Heart left ventricle (tissue), 16 donors: ENCODE results near the gene LGALS13. TPM values are rescaled to one million over a fixed set of nuclear protein-coding genes. Genes with fewer than 3 reads are reported as not detected.

Experiments
- ATAC-seq, 4 donors: fragments of 200-7000 bp; cut with Tn5 transposase; one replicate each; pipeline ENCODE4 v1.9.1; 2020 to 2022; ENCODE audit warnings: moderate library complexity in 4 of 4, mild to moderate bottlenecking in 3 of 4, moderate number of reproducible peaks in 1 of 4
- DNase-seq, 5 donors: peaks; one replicate each; pipeline ENCODE4 v3.0.0-alpha.2; 2020
- H3K27ac ChIP-seq, 12 donors: fragments of 200-600 bp; sonication (generic) in 4 of 12; one replicate each; pipeline versions ENCODE4 v1.5.0 to v1.8.0; 2016 to 2022; ENCODE audit warnings: mild to moderate bottlenecking in 2 of 12
- H3K27me3 ChIP-seq, 9 donors: fragments of 200-600 bp; sonication (generic) in 2 of 9; one replicate each; pipeline versions ENCODE4 v1.5.1 to v1.8.0; 2016 to 2022; ENCODE audit warnings: mild to moderate bottlenecking in 3 of 9
- H3K36me3 ChIP-seq, 9 donors: fragments of 200-600 bp; sonication (generic) in 2 of 9; one replicate each; pipeline versions ENCODE4 v1.5.0 to v1.8.0; 2018 to 2022; ENCODE audit warnings: mild to moderate bottlenecking in 2 of 9
- H3K4me1 ChIP-seq, 12 donors: fragments of 200-600 bp; sonication (generic) in 4 of 12; one replicate each; pipeline versions ENCODE4 v1.5.0 to v1.8.0; 2016 to 2022; ENCODE audit warnings: mild to moderate bottlenecking in 3 of 12
- H3K4me3 ChIP-seq, 12 donors: fragments of 200-600 bp; sonication (generic) in 4 of 12; one replicate each; pipeline versions ENCODE4 v1.5.0 to v1.8.0; 2017 to 2022; ENCODE audit warnings: mild to moderate bottlenecking in 9 of 12, moderate library complexity in 4 of 12
- H3K9me3 ChIP-seq, 12 donors: fragments of 200-600 bp; sonication (generic) in 4 of 12; one replicate each; pipeline versions ENCODE4 v1.5.0 to v1.8.0; 2016 to 2022; ENCODE audit warnings: mild to moderate bottlenecking in 1 of 12
- POLR2A ChIP-seq, 2 donors: fragments of 450-650 bp; IDR thresholded peaks; one replicate each; pipeline ENCODE4 v1.6.1; 2017; ENCODE audit warnings: antibody characterized with exemption in 2 of 2, mild to moderate bottlenecking in 2 of 2, moderate library complexity in 2 of 2
- whole genome bisulfite sequencing, 4 donors: extraction: QIAGEN DNeasy Blood & Tissue Kit in 2 of 4; methylation state at CpG; one replicate each; pipeline versions ENCODE4 v1.1.5 to v1.1.7; 2013 to 2018; 5-methylcytosine and 5-hydroxymethylcytosine counted together
- intact Hi-C, 10 donors: fragments of 100-400 bp; cut with DNase I; formaldehyde crosslinking; loops; one replicate each; pipeline versions ENCODE4 v1.11.1 to v1.14.2; 2022
- long read RNA-seq, 3 donors: library from polyadenylated mRNA; unstranded; transcript quantifications; one replicate each; pipeline ENCODE4 v2.0.0, GENCODE V29; 2020 to 2021
- polyA plus RNA-seq, 2 donors: library from polyadenylated mRNA; stranded (reverse); fragments of 200-250 nt; gene quantifications; one replicate each; pipeline ENCODE4 v1.2.3, GENCODE V29; 2013
- total RNA-seq, 9 donors: library from RNA; depleted of rRNA in 2 of 9; stranded (reverse); fragments of >200 nt in 2 of 9; fragmentation: NEBNext Ultra II Directional in 3 of 9; extraction: Animal tissue kit (Norgen Biotek cat#: 25700) in 3 of 9; gene quantifications; one replicate each; pipeline versions ENCODE4 v1.1.0 to v1.2.4, GENCODE V29; 2016 to 2023
- TF ChIP-seq, protein P1 (sequence below), 12 donors: fragments of 200-600 bp; sonication (generic) in 4 of 12; IDR thresholded peaks; one replicate each; pipeline versions ENCODE4 v1.5.0 to v1.8.0; 2018 to 2022; ENCODE audit warnings: antibody characterized with exemption in 12 of 12, mild to moderate bottlenecking in 5 of 12
- donor health status: ischemic (EF 13 %, LVEDD 7.1; RV severe dilation, severe dysfunction).
- donor health status: healthy with polysubstance abuse.
- donor health status: DM: no; HTN: yes; CAD: no.
- donor health status: DM: no; HTN: no; CAD: no.
- donor health status: ischemic (EF 25% LVEDD 6.9; RV normal size, moderate dysfunction).
- donor health status: ischemic (EF 25% LVEDD 5.7; RV mildly dilated, moderate dysfunction).
- donor health status: healthy.
- donor health status: DM: yes; HTN: yes; CAD: no.
- donor health status: ischemic (EF 35%, LVEDD 5.7; RV mildly dilated, moderate dysfunction).
- donor health status: nonischemic (EF 11% LVEDD 7.7; RV severe dilation, severe dysfunction).
- donor health status: DM: yes; HTN: yes; CAD: no.
- donor health status: PGD.
- donor health status: ischemic (EF 29% LVEDD 5.4; RV normal size, mild dysfunction).
- donor health status: nonischemic (EF 23%, LVEDD 6.1; RV moderate dilation, normal function).

LGALS13 gene
- total RNA-seq (not detected), polyA plus RNA-seq (not detected)
- long read RNA-seq, donor 1, result 0 reads
- long read RNA-seq, donor 2, result 0 reads
- long read RNA-seq, donor 3, result 0 reads

- DNase-seq (no peak), ATAC-seq (no peak)
- intact Hi-C loops, result no loop called here
- WGBS, 4 donors, result 27 to 30% (median 27%) methylated on average over 4 to 5 of the region's 5 CpGs
- Histone ChIP-seq H3K9me3 (peaks cover 0 to 13% (median 0%) of the 10 kb centered on the region in 12 donors), H3K27ac (no peak within 1 kb of the TSS), H3K27me3 (peaks cover 0 to 15% (median 0%) of the 10 kb centered on the region in 9 donors), H3K4me1 (no peaks in the 10 kb centered on the region), H3K36me3 (no peaks in the 10 kb centered on the region), H3K4me3 (no peak within 1 kb of the TSS)
- TF ChIP-seq, protein P1, sequence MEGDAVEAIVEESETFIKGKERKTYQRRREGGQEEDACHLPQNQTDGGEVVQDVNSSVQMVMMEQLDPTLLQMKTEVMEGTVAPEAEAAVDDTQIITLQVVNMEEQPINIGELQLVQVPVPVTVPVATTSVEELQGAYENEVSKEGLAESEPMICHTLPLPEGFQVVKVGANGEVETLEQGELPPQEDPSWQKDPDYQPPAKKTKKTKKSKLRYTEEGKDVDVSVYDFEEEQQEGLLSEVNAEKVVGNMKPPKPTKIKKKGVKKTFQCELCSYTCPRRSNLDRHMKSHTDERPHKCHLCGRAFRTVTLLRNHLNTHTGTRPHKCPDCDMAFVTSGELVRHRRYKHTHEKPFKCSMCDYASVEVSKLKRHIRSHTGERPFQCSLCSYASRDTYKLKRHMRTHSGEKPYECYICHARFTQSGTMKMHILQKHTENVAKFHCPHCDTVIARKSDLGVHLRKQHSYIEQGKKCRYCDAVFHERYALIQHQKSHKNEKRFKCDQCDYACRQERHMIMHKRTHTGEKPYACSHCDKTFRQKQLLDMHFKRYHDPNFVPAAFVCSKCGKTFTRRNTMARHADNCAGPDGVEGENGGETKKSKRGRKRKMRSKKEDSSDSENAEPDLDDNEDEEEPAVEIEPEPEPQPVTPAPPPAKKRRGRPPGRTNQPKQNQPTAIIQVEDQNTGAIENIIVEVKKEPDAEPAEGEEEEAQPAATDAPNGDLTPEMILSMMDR (IDR thresholded peaks at IDR 0.05), result no peak
- TF ChIP-seq POLR2A (IDR thresholded peaks at IDR 0.05), result no peak
These were observed at the start of gene LGALS13 for GRCh38 chr19:39602224-39602623. Gene LGALS13, plus strand, starts transcription at chr19:39602524. Its CDS starts 45 bp downstream, at chr19:39602569.

- no peaks in the 10 kb centered on the region for H3K27me3 ChIP-seq
- H3K36me3 ChIP-seq, result no peaks in the 10 kb centered on the region
- no peak overlapping the region for H3K4me3 ChIP-seq
- H3K27ac ChIP-seq, result no peak overlapping the region
- DNase-seq (no peak), ATAC-seq (no peak)
- H3K4me1 ChIP-seq, result peaks cover 0 to 43% (median 0%) of the 10 kb centered on the region in 12 donors
- 55 to 66% (median 60%) methylated on average over 7 of the region's 7 CpGs for WGBS, 4 donors
- H3K9me3 ChIP-seq, result no peaks in the 10 kb centered on the region
- intact Hi-C loops, result loop anchor here (2.0 to 10.0 kb wide), 6 partner anchors 119 to 412 kb away; partner anchors contain the start of gene FBL (in 3 of the 10)
- TF ChIP-seq, protein P1 (IDR thresholded peaks at IDR 0.05), result no peak
- no peak for TF ChIP-seq POLR2A (IDR thresholded peaks at IDR 0.05)
These were observed 49.2 kb upstream of the LGALS13 start for GRCh38 chr19:39553082-39553652.

GRCh38 chr19:39554701-39555311, 47.5 kb upstream of the LGALS13 start:
- Histone ChIP-seq H3K36me3 (no peaks in the 10 kb centered on the region), H3K27me3 (no peaks in the 10 kb centered on the region), H3K4me1 (peaks cover 0 to 56% (median 0%) of the 10 kb centered on the region in 12 donors), H3K9me3 (no peaks in the 10 kb centered on the region), H3K27ac (no peak overlapping the region), H3K4me3 (no peak overlapping the region)
- intact Hi-C loops, result loop anchor here in 9 of 10 donors (5.0 to 10.0 kb wide), 5 partner anchors 117 to 410 kb away; partner anchors contain the start of gene FBL (in 3 of the 9)
- no peak for DNase-seq
- TF ChIP-seq, protein P1 (IDR thresholded peaks at IDR 0.05), result no peak
- TF ChIP-seq POLR2A (IDR thresholded peaks at IDR 0.05), result no peak
- WGBS, 4 donors, result 65 to 73% (median 67%) methylated on average over 4 of the region's 4 CpGs
- no peak for ATAC-seq

DNA sequence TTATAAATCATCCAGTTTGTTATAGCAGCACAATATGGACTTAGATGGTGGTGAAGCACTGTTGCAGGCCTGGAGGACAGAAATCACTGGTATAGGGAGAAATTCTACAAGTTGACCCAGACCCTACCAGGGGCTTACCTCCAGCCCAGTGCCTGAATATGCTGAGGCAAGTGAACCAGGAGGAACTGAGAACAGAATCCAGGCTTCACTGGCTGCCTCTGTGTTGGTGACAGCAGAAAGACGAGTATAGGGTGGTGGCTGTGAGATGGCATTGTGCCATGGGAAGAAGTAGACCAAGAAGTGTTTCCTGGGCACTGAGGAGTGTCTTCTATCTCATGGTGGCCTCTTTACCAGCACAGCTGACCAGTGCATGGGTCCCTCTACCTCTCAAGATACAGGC, 46.4 kb upstream of the LGALS13 start:
- Histone ChIP-seq H3K27ac (no peak overlapping the region), H3K9me3 (no peaks in the 10 kb centered on the region), H3K27me3 (no peaks in the 10 kb centered on the region), H3K4me3 (no peak overlapping the region), H3K36me3 (no peaks in the 10 kb centered on the region), H3K4me1 (peaks cover 0 to 56% (median 0%) of the 10 kb centered on the region in 12 donors)
- ATAC-seq (no peak), DNase-seq (no peak)
- intact Hi-C loops, result loop anchor here in 6 of 10 donors (5.0 to 10.0 kb wide), 4 partner anchors 116 to 409 kb away; partner anchors contain the start of gene FBL (in 3 of the 6)
- WGBS, 4 donors, result 18 to 47% (median 35%) methylated on average over 1 of the region's 1 CpG
- TF ChIP-seq, protein P1 (IDR thresholded peaks at IDR 0.05), result no peak
- TF ChIP-seq POLR2A (IDR thresholded peaks at IDR 0.05), result no peak
